A673 (cell line): ENCODE data around the gene EPHA6.

Experiments used
- EZH2 ChIP-seq: fragments of 200-600 bp; sonication (generic); IDR thresholded peaks from 2 replicates; pipeline ENCODE4 v1.6.1; 2017; ENCODE audit warnings: borderline replicate concordance, low read depth, mild to moderate bottlenecking, mixed read lengths, antibody characterized with exemption, low read length; ENCODE audit not compliant: poor library complexity, severe bottlenecking
- TF ChIP-seq, protein P1 (sequence below): fragments of 300-800, 200-600 bp; sonication (generic); conservative IDR thresholded peaks from 2 replicates; pipeline ENCODE4 v1.5.1; 2017; ENCODE audit warnings: low read depth, mild to moderate bottlenecking, antibody characterized with exemption, low read length, moderate library complexity, mixed read lengths

DNA sequence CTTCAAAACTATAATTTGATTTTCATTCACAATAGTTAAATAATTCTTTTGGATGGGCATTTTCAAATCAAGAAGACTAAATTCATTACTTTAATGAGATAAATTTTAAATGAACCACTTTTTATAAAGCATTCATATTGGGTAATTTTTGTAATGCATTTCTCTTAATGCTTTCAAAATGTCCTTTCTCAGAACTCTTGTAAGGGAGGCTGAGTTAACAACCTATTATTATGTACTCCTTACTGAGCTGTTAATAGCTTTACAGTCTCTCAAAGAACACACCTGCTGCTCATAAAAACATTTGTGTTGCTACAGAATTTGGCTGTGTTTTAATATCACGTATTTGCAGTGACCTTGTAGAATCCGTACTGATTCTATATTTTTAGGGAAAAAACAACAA, 616.2 kb downstream of the EPHA6 start:
- TF ChIP-seq, protein P1, sequence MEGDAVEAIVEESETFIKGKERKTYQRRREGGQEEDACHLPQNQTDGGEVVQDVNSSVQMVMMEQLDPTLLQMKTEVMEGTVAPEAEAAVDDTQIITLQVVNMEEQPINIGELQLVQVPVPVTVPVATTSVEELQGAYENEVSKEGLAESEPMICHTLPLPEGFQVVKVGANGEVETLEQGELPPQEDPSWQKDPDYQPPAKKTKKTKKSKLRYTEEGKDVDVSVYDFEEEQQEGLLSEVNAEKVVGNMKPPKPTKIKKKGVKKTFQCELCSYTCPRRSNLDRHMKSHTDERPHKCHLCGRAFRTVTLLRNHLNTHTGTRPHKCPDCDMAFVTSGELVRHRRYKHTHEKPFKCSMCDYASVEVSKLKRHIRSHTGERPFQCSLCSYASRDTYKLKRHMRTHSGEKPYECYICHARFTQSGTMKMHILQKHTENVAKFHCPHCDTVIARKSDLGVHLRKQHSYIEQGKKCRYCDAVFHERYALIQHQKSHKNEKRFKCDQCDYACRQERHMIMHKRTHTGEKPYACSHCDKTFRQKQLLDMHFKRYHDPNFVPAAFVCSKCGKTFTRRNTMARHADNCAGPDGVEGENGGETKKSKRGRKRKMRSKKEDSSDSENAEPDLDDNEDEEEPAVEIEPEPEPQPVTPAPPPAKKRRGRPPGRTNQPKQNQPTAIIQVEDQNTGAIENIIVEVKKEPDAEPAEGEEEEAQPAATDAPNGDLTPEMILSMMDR: no peak
- no peak for TF ChIP-seq EZH2
